ENCODE results near the gene CCDC86.

The CCDC86 gene

DNA sequence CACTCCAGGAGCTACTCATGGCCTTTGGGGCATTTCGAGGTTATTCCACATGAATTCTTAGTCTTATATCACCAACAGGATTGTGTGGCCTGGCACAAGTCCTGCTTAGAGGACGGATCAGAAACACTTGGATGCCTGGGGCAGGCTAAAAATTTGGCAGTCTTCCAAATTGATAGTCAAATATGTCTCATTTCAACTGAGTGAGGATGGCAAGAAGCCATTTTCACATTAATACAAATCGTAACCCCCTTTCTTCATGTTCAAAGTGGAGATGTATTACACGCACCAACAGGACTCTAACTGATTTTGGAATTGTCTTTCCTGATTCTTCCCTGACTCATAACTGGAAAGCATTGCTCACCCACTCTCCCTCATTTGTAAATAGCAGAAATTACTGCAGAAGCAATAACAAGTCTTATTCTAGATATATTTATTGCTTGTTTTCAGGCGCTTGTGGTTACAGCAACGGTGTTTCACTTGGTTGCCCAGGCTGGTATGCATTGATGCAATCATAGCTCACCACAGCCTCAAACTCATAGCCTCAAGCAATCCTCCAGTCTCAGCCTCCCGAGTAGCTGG, 10.3 kb upstream of the CCDC86 start:
- no peak for DNase-seq

DNA sequence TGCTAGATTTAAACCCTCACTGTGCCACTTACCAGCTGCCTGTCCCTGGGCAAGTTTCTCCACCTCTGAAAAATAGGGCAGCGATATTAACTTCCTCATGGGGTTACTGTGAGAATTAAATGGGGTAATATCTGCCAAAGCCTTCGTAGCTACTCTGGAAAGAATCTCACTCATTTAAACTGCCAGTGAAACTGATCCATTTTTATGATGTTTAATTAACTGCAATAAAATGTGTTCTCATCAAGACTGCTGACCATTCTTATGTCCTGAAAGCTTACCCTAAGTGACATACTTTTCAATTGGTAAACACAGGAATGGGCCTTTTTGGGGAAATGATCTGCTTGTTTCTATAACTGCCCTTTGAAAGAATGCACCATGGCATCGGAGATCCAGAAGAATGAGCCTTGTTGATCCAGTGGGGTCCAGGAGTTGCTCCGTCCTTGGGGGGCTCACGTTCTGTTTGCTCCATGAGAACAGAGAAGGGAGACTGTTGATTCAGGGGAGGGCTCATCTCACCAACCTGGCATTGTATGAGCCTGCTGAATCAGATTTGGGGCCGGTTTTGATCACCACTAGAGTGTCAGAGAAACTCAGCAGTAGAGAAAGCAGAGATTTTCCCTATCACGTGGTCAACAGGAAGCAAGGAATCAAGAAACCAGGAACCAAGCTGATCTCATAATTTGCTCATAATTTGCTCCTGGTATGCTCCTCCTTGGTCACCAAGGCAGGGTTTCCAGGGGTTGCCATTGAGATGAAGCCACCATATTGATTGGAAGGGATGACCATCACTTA, 7.0 kb upstream of the CCDC86 start:
- no peak for DNase-seq

DNA sequence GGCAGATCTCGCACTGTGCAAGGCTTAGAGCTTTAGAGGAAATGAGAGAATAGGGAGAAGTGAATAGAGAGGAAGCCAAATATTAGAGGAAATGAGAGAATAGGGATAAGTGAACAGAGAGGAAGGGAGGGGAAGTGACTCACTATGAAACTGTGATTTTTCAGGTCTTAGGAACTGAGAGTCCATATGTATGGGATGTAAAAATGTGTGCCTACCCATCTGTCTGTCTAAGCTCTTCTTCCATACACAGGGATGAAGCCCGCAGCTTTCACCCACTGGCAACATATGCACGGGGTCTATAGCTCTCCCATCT, 6.4 kb upstream of the CCDC86 start:
- DNase-seq: no peak

DNA sequence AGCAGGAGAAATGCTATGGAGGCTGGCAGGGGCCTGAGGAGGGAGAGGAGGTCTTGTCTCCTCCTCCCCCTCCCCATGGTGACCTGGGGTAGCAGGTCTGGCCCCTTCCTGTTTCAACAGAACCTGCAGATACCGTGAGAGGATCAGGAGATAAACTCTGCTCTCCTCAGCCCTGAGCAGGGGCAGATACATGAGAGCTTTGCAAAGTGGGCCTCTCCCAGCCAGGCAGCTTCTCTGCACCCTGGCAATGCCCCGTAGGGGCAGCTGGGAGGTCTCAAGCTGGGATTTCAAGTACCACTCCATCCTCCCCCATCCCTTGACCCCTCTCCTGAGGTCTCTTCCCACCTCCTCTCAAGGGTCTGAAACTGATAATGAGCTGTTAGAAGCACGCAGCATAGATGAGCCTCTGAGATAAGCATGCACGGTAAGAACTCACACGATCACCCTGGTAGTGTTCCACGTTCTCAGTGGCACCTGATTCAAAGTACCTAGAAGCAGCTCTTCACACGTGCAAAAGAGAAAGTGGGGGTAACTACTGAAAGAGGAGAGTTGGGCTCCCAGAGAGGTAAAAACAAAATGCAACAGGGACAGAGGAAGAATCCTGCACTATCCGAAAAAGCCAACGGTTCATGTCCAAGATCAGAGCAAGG, 4.9 kb upstream of the CCDC86 start:
- no peak for DNase-seq

DNA sequence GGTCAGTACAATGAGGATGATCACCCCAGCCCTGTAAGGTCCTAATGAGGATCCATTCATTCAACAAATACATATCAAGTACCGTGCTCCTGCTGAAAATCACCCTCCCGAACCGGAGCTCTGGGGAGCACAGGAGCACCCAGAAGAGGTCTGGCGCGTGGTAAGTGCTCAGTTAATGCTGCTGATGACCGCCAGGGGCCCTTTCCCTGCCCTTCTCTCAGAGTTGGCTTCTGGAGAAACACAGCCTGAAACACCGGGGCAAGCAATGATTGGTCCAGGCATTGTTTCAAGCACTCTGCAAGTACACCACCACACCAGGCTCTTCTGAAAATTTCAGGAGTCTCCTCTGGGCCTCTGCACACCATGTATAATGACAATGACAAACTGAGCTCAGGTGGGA, 3.8 kb upstream of the CCDC86 start:
- DNase-seq: no peak

DNA sequence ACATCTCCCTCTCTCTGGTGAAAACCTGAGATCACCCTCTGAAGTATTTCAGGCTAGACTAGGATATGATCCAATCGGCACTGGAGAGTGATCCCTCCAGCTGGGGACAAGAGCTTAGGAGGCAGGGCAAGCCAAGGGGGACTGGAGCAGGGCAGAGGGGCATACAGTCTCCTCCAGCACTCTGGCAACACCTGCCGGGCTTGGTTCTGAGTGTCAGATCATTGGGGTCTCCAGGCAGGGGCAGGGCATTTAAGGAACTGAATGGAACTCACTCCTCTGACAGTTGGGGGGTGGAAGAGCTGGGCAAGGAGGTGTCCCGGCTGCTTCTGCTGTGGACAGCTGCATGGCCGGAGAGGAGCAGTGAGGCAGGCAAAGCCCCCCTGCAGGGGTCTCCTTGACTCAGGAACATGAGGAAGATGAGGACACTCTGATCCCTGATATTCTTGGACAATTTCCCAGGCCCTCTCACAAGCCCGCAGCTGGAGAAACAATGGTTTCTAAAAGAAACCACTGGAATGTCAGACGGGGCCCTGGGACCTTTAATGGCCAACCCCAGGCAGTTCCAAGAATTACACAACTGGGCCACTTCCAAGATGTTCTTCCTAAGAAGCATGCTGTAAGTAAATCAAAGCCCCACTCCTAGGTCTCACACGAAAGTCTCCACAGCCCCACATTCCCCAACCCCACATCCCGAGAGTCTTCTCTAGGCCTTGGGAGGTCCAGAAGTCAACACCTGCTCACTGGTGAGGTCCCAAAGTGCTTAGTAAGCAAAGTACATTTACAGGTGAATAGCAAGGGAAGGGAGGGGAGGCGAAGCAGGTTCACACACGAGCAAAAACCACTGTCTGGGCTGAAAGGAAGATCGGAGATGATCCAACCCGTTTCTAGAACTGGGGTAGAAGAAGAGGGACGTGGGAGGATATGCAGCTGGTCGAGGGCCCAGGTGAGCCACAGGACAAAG, 1.2 kb upstream of the CCDC86 start:
- no peak for DNase-seq

DNA sequence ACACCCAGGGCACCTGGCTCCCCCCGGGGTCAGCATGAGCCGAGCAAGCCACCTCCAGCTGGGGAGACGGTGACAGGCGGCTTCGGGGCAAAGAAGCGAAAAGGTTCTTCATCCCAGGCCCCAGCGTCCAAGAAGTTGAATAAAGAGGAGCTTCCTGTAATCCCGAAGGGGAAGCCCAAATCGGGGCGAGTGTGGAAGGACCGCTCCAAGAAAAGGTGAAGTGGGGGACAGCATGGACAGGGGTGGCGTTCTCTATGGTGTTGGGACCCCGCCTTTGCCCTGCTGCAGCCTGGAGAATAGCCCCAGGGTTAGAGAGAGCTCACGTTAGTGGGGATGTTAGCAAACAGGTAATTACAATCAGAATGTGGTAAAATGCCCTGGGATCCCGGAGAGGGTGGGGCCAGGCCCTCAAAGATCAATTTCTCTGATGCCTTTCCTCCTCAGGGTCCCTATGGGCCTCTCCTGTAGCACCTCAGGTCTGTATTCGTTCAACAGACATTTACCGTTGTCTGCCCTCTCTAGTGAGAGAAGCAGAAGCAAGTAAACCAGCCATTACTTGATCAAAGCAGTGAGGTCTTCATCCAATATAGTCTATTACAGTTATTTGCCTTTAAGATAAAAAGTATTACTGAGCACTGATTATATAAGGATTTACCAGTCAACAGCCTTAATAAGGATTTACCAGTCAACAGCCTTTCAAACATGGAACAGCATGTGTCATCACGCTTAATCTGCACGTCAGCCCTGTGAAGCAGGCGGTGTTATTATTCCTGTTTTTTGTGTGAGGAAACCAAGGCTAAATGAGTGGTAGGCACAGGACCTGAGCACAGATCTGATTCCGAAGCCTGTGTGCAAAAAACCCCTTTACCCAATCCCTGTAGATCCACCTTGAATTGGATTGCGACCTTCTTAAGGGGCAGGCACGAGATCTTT, 1.0 kb downstream of the CCDC86 start:
- no peak for DNase-seq

DNA sequence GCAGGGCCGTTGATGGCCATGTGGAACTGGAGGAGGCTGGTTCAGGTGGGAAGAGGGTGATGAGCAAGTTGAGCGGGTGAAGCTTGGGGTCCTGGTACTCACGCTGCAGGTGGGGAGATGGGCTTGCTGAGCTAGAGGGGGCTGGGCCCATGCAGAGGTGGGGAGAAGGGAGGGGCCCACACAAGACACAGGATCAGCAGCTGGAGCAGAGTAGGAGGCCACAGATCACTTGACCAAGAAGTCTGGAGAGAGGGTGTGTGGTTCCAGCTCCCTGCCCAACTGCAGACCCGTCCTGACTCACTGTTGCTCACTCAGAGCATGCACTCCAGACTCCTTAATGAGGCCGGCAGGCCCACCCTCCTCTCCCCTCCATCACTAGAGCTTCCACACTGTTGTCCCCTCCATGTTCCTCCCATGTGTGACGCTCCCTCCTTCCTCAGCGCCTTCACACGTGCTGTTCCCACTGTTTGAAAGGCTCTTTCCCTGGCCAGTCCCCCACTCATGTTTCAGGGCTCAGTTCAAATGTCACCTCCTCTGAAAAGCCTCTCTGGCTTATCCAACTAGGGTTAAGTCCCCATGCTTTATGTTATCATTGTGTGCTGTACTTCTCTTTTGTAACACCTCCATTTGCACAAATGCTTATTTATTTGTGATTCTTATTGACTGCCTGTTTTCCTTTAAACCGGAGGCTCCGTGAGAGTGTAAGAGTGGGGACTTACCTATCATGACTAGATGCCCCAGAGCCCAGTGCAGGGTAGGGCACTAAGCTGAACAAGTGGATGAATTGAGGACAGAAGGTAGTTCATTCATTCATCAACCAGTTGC, 2.3 kb downstream of the CCDC86 start:
- DNase-seq: no peak

DNA sequence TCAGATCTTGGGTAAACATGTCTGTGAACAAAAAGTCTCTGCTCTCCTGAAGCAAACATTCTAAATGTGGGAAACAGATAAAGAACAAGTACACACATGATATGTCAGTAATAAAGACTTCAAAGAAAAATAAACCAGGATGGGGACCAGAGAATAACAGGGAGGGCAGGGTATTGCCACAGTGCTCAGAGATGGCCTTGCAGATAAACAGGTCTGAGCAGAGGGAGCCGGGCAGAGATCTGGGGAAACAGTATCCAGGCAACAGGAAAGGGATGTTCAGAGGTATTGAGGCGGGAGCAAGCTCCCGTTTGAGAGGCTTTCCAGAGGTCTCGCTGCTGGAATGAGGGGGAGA, 2.9 kb downstream of the CCDC86 start:
- no peak for DNase-seq

DNA sequence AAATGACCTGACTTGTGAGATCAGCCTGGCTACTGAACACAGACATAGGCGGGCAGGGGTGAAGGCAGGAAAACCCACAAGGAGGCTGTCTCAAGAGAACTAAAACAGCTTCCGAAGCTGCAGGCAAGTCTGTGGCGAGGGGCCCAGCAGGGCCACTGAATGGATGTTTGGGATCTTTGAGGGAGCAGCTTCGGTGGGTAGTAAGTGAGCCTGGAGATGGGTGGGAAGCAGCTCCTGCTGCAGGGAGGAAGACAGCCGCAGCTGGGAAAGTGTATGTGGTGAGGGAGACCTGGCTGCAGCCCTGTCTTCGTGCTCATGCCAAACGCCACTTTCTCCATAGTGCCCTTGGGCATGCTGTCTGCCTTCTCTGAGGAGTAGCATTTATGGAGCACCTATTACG, 3.4 kb downstream of the CCDC86 start:
- DNase-seq: no peak

DNA sequence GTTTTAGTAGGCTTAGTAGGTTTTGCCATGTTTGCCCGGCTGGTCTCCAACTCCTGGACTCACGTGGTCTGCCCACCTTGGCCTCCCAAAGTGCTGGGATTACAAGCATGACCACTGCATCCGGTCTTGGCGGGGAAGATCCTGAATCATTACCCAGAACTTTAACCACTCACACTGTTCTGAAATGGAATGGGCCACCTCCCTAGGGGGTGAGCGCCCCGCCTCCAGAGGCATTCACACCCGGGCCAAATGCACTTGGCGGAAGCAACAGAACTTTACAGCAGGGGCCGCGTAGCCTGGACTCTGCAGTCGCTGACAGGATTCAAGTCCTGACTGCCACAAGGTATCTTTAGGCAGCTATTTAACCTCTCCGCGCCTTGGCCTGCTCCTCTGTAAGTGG, 5.4 kb downstream of the CCDC86 start:
- no peak for DNase-seq

DNA sequence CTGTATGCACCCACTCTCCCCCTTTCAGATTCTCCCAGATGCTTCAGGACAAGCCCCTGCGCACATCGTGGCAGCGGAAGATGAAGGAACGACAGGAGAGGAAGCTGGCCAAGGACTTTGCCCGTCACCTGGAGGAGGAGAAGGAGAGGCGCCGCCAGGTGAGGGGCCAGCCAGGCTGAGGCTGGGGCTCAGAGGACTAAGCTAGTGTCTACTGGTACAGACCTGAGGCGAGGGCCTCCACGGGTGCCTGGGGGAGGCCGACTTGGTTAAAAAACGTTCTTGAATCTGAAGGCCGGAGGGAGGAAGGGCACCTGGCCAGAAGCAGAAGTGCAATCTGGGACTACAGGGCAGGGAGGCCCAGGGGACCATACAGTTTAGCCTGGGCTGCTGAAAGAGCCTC, 6.0 kb downstream of the CCDC86 start:
- DNase-seq: no peak

DNA sequence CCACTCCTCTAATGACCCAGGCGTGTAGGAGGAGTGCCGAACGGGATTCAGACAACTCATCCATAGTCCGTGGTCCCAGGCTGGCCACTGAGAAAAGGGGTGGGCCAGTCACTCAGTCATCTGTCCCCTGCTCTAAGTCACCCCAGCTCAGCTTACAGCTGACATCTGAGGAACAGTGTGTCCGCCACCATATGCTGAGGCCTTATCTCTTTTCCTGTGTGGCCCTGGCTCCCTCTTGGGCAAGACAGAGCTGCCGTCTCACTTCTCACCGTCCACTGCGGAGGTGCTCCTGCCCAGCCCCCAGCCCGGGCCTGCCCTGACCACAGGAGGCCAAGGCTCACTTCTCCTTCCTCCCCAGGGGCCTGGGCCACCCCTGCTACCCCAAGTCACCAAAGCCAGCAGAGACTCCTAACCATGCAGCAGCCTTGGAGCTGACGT, 6.8 kb downstream of the CCDC86 start:
- DNase-seq: no peak

DNA sequence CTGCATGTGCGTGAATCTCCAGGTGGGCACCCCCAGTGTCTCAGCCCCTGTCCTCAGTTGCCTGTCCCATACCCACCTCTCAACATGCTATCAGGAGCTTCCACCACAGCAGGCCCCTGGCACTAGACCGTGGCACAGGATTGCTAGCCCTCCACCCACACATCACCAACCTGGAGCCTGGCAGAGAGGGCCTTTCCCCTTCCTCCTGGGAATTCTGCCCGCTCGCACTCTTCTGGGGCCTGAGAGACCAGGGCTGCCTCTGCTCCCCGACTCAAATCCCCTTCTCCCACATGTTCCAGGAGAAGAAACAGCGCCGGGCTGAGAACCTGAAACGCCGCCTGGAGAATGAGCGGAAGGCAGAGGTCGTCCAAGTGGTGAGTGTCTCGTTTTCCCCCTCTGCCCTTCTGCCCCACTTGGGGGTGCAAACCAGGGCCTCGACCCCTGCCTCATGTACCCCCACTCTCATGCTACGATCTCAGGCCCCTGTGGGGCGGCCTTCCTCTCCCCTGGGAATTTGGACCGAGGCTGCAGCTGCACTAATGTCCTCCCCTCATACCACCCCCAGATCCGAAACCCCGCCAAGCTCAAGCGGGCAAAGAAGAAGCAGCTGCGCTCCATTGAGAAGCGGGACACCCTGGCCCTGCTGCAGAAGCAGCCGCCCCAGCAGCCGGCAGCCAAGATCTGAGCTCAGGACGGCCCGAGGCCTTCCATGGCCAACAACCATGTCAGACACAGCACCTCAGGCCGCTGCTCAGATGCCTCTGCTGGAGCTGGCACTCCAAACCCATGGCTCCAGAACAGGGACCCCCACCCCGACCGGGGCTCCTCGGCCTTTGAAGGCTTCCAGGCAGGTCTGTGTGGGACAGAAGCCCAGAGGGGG, 8.0 kb downstream of the CCDC86 start:
- no peak for DNase-seq

DNA sequence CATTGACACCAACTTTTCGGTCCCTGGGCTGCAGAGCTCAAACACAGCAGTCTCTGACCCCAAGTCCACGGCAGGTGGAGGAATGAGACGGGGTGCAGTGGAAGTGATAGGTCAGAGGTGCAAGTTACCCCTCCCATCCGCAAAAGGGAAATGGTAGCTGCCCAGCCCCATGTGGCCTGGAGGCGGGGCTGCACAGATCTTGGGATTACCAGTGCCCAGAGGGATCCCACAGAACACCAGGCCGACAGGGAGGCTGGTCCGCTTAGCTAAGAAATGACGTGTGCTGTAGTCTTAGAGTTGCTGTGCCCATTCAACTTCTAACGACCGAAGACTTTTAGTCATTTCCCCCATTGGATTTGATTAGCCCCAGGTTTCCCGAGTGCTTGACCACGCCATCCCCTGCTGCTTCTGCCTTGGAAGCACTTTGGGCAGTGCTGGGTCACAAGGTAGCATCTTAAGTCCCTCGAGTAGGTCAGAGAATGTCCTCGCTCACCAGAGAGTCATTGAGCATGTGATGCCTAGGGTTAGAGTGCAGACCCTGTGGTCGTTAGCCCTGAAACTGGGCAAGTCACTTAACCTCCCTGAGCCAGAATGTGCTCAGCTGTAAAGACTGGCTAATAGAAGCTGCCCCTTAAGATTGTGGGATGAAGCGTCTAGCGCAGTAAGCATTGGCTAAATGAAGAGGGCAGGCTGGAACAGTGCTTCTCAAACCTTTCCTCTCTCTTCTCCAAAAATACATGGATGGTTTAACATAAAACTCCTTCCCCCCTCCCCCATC, 9.6 kb downstream of the CCDC86 start:
- DNase-seq: no peak

DNA sequence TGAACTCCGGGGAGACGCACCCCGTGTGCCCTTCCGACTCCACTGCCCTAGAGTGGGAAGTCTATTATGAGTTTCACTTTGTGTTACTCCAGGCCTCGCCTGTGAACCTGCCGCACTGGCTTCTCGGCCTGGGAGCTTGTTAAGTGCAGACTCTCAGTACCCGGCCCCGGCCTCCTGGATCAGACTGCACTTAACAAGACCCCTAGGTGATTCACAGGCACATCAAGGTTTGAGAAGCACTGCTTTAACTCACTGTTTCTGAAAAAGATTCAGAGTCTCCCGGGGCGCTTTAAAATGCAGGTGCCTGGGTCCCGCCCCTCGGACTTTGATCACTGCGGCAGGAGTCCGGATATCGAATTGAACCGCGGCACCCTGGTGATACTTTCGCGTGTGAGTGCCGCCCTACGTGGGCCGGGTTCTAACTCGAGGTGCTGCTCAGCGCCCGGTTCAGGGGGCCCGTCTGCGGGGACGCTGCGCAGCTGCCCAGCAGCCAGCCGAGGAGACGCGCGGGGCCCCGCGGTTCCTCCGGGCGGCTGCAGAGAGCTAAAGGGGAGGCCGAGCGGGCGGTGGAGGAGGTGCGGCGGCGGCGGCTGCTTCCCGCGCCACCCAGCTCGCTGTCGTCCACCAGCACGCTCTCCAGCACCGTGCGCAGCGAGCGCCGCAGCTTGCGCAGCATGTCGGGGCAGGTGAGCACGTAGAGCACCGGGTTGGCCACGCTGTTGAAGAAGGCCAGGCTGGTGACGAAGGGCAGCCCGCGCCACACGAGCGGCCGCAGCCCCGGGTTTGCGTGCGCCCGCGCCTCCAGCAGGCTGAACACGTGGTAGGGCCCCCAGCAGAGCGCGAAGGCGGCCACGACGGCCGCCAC, 10.4 kb downstream of the CCDC86 start:
- DNase-seq: no peak

DNA sequence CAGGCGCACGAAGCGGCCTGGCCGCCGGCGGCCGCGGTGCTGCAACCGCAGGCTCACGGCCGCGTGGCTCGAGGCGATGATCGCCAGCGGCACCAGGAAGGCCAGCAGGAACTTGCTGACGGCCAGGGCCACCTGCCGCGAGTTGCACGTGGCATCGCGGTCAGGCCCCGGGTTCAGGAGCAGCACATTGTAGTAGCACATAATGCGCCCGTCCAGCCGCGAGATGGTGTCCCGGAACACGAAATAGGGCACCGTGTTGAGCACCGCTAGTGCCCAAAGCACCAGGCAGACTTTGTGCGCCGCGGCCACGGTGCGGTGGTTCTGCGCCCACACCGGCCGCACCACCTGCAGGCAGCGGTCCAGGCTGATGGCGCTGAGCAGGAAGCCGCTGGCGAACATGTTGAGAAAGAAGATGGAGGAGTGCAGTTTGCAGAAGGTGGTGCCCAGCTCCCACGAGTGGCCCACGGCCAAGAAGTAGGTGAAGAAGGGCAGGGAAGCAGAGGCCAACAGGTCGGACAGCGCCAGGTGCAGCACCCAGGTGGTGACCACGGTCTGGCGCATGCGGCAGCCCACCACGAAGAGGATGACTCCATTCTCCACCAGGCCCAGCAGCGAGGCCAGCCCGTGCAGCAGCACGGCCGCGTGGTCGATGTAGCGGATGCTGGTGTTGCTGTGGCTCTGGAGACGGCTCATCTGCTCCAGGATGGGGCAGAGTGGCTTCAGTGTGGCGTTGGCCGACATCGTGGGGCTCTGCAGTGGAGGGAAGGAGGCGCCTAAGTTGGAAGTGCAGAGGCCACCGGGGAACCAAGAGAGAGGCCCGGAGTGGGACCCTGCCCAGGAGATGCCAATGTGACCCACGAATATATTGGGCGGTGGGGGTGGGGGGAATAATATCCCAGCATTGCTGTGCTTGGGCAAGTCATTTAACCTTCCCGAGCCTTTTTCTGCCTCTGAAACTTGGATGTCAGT, 11.4 kb downstream of the CCDC86 start:
- DNase-seq: no peak
